GM12874 (cell line): ENCODE results near the gene MTHFR.
A peak's percentile ranks its signal among the peaks of the same experiment; 100 is the strongest.

Source experiments
- CTCF ChIP-seq: IDR thresholded peaks from 2 replicates; pipeline ENCODE4 v1.5.1; 2011; ENCODE audit warnings: low read depth, mild to moderate bottlenecking, control low read depth, low read length, moderate library complexity; ENCODE audit not compliant: insufficient read depth

The MTHFR gene

GRCh38 chr1:11735854-11736745 lies 69.7 kb downstream of the MTHFR start, which contains the start of gene AGTRAP:
AGTRAP (plus strand) TSS chr1:11736136; CDS start chr1:11736209, 73 bp downstream.
- 0 out of 2 replicates have a peak, but pooled peaks have one; percentile 6 for TF ChIP-seq CTCF
